ENCODE data around the gene PRICKLE3. TPM values are rescaled to one million over a fixed set of nuclear protein-coding genes. Genes with fewer than 3 reads are reported as not detected.
A peak's percentile ranks its signal among the peaks of the same experiment; 100 is the strongest.

Gene PRICKLE3
- polyA plus RNA-seq, 4 donors, result 3.5 to 5.1 (median 4.5) TPM

- DNase-seq (ENCODE audit: low read depth in 4 of 4, low spot score in 3 of 4), result no peak
Measured at GRCh38 chrX:49209434-49210251, 23.5 kb upstream of the PRICKLE3 start.

GRCh38 chrX:49208399-49208798, 22.2 kb upstream of the PRICKLE3 start:
- DNase-seq (ENCODE audit: low read depth in 4 of 4, low spot score in 3 of 4), result no peak

- DNase-seq (ENCODE audit: low read depth in 4 of 4, low spot score in 3 of 4), result no peak
Measured at GRCh38 chrX:49206543-49206942, 20.4 kb upstream of the PRICKLE3 start.

- no peak for DNase-seq (ENCODE audit: low read depth in 4 of 4, low spot score in 3 of 4)
Measured at GRCh38 chrX:49205443-49205842, 19.3 kb upstream of the PRICKLE3 start.

- no peak for DNase-seq (ENCODE audit: low read depth in 4 of 4, low spot score in 3 of 4)
Measured at GRCh38 chrX:49204709-49205108, 18.5 kb upstream of the PRICKLE3 start.

- DNase-seq (ENCODE audit: low read depth in 4 of 4, low spot score in 3 of 4), result no peak
Measured at GRCh38 chrX:49204017-49204416, 17.8 kb upstream of the PRICKLE3 start.

- no peak for DNase-seq (ENCODE audit: low read depth in 4 of 4, low spot score in 3 of 4)
Measured at GRCh38 chrX:49203536-49203935, 17.4 kb upstream of the PRICKLE3 start.

GRCh38 chrX:49202022-49202421, 15.8 kb upstream of the PRICKLE3 start:
- DNase-seq (ENCODE audit: low read depth in 4 of 4, low spot score in 3 of 4), result no peak

GRCh38 chrX:49199906-49200771, 14.0 kb upstream of the PRICKLE3 start, which contains the start of gene SYP:
Gene SYP, minus strand, starts transcription at chrX:49200193. Its CDS starts 7 bp downstream, at chrX:49200186.
- DNase-seq (ENCODE audit: low read depth in 4 of 4, low spot score in 3 of 4), result peak in 3 of 4 donors; percentile 57 to 72 (median 66)

GRCh38 chrX:49199315-49199595, 13.1 kb upstream of the PRICKLE3 start:
- DNase-seq (ENCODE audit: low read depth in 4 of 4, low spot score in 3 of 4), result no peak

GRCh38 chrX:49198540-49199314, 12.6 kb upstream of the PRICKLE3 start:
- no peak for DNase-seq (ENCODE audit: low read depth in 4 of 4, low spot score in 3 of 4)

GRCh38 chrX:49197543-49198087, 11.4 kb upstream of the PRICKLE3 start:
- no peak for DNase-seq (ENCODE audit: low read depth in 4 of 4, low spot score in 3 of 4)

- DNase-seq (ENCODE audit: low read depth in 4 of 4, low spot score in 3 of 4), result no peak
Measured at GRCh38 chrX:49193542-49193964, 7.4 kb upstream of the PRICKLE3 start.

GRCh38 chrX:49192722-49193328, 6.7 kb upstream of the PRICKLE3 start:
- DNase-seq (ENCODE audit: low read depth in 4 of 4, low spot score in 3 of 4), result no peak

- DNase-seq (ENCODE audit: low read depth in 4 of 4, low spot score in 3 of 4), result no peak
Measured at GRCh38 chrX:49191574-49192011, 5.4 kb upstream of the PRICKLE3 start.

GRCh38 chrX:49190821-49191573, 4.8 kb upstream of the PRICKLE3 start:
- peak; percentile 77 to 93 (median 91) for DNase-seq (ENCODE audit: low read depth in 4 of 4, low spot score in 3 of 4)

GRCh38 chrX:49189606-49190005, 3.4 kb upstream of the PRICKLE3 start:
- DNase-seq (ENCODE audit: low read depth in 4 of 4, low spot score in 3 of 4), result no peak

- DNase-seq (ENCODE audit: low read depth in 4 of 4, low spot score in 3 of 4), result no peak
Measured at GRCh38 chrX:49188468-49189076, 2.4 kb upstream of the PRICKLE3 start.

GRCh38 chrX:49187526-49187925, 1.4 kb upstream of the PRICKLE3 start:
- no peak for DNase-seq (ENCODE audit: low read depth in 4 of 4, low spot score in 3 of 4)
